ENCODE data around the gene MRPL20. TPM values are rescaled to one million over a fixed set of nuclear protein-coding genes. Genes with fewer than 3 reads are reported as not detected.
A peak's percentile ranks its signal among the peaks of the same experiment; 100 is the strongest.

Gene MRPL20
- total and polyA plus RNA-seq, 4 donors, result 47.8 to 170 (median 74.0) TPM

GRCh38 chr1:1354271-1355247 lies 52.5 kb downstream of the MRPL20 start:
- DNase-seq (ENCODE audit: low spot score), result no peak
- WGBS, result 24% methylated on average over 116 of the region's 116 CpGs
- Histone ChIP-seq H3K27ac (ENCODE audit: low read depth in 1 of 2, low read length in 2 of 2) (no peak overlapping the region), H3K9ac (ENCODE audit: low read depth in 1 of 2, low read length in 2 of 2) (no peak overlapping the region), H3K36me3 (ENCODE audit: control insufficient read depth in 4 of 4, insufficient read depth in 3 of 4, low read depth in 1 of 4, low read length in 3 of 4) (no peaks in the 10 kb centered on the region), H3K4me1 (ENCODE audit: control insufficient read depth in 4 of 4, insufficient read depth in 4 of 4, low read length in 3 of 4) (peaks cover 0 to 25% (median 4%) of the 10 kb centered on the region in 4 donors), H3K27me3 (ENCODE audit: control insufficient read depth in 4 of 4, insufficient read depth in 4 of 4, low read length in 3 of 4) (peaks cover 0 to 2% (median 0%) of the 10 kb centered on the region in 4 donors), H3K9me3 (ENCODE audit: control insufficient read depth in 4 of 4, low read length in 3 of 4) (no peaks in the 10 kb centered on the region), H3K4me3 (ENCODE audit: low read depth in 1 of 3, low read length in 3 of 3) (peak overlapping the region in 1 of 3 donors; percentile 17)
- no peak for TF ChIP-seq YY1 (IDR thresholded peaks at IDR 0.05)
- no peak for TF ChIP-seq SP1 (IDR thresholded peaks at IDR 0.05)
- TF ChIP-seq, protein P1, sequence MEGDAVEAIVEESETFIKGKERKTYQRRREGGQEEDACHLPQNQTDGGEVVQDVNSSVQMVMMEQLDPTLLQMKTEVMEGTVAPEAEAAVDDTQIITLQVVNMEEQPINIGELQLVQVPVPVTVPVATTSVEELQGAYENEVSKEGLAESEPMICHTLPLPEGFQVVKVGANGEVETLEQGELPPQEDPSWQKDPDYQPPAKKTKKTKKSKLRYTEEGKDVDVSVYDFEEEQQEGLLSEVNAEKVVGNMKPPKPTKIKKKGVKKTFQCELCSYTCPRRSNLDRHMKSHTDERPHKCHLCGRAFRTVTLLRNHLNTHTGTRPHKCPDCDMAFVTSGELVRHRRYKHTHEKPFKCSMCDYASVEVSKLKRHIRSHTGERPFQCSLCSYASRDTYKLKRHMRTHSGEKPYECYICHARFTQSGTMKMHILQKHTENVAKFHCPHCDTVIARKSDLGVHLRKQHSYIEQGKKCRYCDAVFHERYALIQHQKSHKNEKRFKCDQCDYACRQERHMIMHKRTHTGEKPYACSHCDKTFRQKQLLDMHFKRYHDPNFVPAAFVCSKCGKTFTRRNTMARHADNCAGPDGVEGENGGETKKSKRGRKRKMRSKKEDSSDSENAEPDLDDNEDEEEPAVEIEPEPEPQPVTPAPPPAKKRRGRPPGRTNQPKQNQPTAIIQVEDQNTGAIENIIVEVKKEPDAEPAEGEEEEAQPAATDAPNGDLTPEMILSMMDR (IDR thresholded peaks at IDR 0.05; ENCODE audit: low read depth, low read length, missing input control), result no peak
- TF ChIP-seq MAX (IDR thresholded peaks at IDR 0.05), result no peak
- TF ChIP-seq RAD21 (IDR thresholded peaks at IDR 0.05), result no peak
- TF ChIP-seq HNF4A (conservative IDR thresholded peaks at IDR 0.05), result no peak
- no peak for TF ChIP-seq HNF4G (IDR thresholded peaks at IDR 0.05)
- TF ChIP-seq, protein P2, sequence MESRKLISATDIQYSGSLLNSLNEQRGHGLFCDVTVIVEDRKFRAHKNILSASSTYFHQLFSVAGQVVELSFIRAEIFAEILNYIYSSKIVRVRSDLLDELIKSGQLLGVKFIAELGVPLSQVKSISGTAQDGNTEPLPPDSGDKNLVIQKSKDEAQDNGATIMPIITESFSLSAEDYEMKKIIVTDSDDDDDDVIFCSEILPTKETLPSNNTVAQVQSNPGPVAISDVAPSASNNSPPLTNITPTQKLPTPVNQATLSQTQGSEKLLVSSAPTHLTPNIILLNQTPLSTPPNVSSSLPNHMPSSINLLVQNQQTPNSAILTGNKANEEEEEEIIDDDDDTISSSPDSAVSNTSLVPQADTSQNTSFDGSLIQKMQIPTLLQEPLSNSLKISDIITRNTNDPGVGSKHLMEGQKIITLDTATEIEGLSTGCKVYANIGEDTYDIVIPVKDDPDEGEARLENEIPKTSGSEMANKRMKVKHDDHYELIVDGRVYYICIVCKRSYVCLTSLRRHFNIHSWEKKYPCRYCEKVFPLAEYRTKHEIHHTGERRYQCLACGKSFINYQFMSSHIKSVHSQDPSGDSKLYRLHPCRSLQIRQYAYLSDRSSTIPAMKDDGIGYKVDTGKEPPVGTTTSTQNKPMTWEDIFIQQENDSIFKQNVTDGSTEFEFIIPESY (IDR thresholded peaks at IDR 0.05), result no peak
- no peak for TF ChIP-seq REST (IDR thresholded peaks at IDR 0.05)
- no peak for TF ChIP-seq JUND (IDR thresholded peaks at IDR 0.05)
- TF ChIP-seq FOXA2 (IDR thresholded peaks at IDR 0.05), result no peak
- no peak for TF ChIP-seq EGR1 (IDR thresholded peaks at IDR 0.05; ENCODE audit: low read depth in 2 of 2)

Measured in liver (tissue), 9 donors.